B cell (primary cell): ENCODE data around the gene FHIT.

Experiments used
- EZH2 ChIP-seq: IDR thresholded peaks from 2 replicates; pipeline ENCODE4 v1.6.1; 2012; ENCODE audit warnings: borderline replicate concordance, low read depth, mild to moderate bottlenecking, moderate library complexity, low read length; ENCODE audit not compliant: insufficient read depth, poor library complexity, severe bottlenecking
- TF ChIP-seq, protein P1 (sequence below): fragments of 200-600 bp; IDR thresholded peaks from one replicate; pipeline ENCODE4 v1.8.0; 2022; ENCODE audit warnings: antibody characterized with exemption, mild to moderate bottlenecking

DNA sequence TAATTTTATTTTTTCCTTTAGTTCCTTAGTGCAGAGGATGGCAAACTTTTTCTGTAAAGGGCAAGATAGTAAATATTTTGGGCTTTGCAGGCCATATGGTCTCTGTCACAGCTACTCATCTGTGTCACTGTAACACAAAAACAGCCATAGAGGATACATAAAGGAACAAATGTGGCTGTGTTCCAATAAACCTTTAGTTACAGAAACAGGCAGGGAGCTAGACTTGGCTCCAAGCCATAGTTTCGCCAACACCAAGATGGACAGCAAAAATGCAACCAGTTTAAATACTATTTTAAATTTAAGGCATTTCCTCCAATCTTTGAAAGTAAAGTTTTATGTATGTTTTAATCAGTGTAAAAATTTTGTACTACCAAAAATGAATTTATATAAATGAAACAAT, 753.4 kb downstream of the FHIT start:
- TF ChIP-seq, protein P1, sequence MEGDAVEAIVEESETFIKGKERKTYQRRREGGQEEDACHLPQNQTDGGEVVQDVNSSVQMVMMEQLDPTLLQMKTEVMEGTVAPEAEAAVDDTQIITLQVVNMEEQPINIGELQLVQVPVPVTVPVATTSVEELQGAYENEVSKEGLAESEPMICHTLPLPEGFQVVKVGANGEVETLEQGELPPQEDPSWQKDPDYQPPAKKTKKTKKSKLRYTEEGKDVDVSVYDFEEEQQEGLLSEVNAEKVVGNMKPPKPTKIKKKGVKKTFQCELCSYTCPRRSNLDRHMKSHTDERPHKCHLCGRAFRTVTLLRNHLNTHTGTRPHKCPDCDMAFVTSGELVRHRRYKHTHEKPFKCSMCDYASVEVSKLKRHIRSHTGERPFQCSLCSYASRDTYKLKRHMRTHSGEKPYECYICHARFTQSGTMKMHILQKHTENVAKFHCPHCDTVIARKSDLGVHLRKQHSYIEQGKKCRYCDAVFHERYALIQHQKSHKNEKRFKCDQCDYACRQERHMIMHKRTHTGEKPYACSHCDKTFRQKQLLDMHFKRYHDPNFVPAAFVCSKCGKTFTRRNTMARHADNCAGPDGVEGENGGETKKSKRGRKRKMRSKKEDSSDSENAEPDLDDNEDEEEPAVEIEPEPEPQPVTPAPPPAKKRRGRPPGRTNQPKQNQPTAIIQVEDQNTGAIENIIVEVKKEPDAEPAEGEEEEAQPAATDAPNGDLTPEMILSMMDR: no peak
- no peak for TF ChIP-seq EZH2
